GM18858 (cell line): ENCODE results near the gene SCN4A.
"Not testable (repeated sequence)": the region's sequence is repeated elsewhere in the genome, so short reads cannot be mapped to it uniquely, and the experiment has no call there.

Experiments
- ATAC-seq: cut with Tn5 transposase; IDR thresholded peaks from one replicate; pipeline ENCODE4 v1.9.1; 2021; ENCODE audit not compliant: unreplicated experiment

SCN4A gene

DNA sequence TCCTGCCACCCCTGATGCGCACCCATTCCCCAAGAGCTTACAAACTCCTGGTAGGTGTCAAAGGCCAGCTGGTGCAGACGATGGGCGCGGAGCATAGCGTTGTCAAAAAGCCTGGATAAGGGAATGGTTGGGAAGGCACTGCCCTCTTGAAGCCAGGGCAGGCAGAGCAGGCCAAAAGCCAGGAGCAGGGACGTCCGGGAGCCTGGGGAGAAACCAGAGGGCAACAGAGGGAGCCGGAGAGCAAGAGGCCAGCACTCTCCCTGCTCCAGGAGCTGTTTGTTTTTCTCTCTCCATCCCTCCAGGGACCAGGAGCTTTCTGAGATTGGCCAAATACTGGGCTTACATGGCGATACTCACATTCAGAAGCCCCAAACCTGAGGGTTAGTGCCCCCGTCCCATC is 54.4 kb downstream of the SCN4A start:
- no peak for ATAC-seq

DNA sequence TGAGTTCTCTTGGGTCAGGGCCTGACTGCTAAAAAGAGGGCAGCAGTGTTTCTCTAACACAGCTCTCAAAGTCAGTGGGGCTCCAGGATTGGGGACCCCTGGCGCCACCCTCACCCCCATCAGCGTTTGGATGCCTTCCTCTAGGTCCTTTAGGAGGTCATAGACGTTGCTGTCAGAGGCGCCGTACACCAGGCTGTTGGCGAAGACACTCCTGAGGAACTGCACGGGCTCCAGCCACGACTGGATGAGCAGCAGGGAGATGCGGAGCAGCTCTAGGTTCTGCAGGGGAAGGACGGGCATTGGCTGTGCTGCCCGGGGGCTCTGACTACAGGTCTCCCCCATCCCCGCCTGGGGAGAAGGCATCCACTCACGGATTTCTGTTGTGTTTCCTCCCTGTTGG is 55.1 kb downstream of the SCN4A start:
- no peak for ATAC-seq

DNA sequence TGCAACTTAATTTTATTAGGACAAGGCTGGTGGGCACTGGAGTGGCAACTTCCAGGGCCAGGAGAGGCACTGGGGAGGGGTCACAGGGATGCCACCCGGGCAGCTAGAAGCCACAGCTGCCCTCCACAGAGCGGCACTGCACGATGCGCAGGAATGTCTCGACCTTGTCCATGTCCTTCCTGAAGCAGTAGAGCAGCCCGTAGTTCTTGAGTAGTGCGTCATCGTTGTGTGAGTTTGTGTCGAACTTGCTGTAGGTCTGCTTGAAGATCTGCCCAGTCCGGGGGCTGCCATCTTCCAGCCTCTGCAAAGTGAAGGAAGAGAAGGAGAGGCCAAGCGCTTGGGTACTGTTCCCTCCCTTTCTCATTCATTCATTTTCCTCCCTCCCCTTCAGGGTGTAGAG is 55.5 kb downstream of the SCN4A start:
- not testable (repeated sequence) for ATAC-seq

DNA sequence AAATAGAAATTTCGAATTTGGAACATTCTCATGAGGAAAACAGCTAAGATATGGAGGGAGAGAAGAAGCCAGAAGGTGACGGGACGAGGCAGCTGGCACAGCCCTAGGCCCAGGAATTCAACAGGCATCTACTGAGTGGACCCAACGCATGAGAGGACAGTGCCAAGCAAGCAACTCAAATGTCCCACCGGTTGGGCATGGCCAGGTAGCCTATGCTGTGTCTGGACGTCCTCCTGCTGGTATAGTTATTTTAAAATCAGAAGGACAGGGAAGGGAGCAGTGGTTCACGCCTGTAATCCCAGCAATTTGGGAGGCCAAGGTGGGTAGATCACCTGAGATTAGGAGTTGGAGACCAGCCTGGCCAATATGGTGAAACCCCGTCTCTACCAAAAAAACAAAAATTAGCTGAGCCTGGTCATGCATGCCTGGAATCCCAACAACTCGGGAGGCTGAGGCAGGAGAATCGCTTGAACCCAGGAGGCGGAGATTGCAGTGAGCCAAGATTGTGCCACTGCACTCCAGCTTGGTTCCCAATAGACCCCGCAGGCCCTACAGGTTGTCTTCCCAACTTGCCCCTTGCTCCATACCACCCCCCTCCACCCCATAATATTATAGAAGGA is 56.0 kb downstream of the SCN4A start:
- no peak for ATAC-seq

DNA sequence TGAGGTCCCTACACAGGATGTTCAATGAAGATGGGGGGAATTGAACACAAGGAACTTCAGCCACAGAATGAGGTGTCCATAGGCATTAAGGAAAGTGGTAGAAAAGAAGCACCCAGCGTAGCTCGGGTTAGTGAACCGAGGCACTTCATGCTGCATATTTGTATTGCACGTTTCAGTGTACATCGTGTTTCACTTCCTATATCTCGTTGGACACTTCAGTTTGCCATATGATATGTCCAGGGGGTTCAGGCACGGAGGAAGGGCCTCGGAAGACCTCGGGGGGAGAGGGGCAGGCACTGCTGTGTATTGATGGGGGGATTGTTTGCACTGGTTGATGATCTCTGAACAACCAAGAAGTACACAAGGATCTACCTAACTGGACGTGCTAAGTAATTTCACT is 57.0 kb downstream of the SCN4A start:
- not testable (repeated sequence) for ATAC-seq

DNA sequence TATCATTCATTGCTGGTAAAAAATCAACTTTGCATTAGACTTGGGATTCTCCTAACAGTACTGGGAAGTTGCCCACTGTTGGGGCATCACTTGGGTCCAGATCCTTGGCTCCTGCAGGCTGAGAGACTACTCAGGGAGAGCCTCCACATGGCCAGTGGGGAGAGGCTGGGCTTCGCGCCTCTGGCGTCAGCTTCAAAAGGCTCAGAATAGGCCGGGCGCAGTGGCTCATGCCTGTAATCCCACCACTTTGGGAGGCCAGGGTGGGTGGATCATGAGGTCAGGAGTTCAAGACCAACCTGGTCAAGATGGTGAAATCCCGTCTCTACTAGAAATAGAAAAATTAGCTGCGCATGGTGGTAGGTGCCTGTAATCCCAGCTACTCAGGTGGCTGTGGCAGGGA is 58.2 kb downstream of the SCN4A start:
- ATAC-seq = no peak

DNA sequence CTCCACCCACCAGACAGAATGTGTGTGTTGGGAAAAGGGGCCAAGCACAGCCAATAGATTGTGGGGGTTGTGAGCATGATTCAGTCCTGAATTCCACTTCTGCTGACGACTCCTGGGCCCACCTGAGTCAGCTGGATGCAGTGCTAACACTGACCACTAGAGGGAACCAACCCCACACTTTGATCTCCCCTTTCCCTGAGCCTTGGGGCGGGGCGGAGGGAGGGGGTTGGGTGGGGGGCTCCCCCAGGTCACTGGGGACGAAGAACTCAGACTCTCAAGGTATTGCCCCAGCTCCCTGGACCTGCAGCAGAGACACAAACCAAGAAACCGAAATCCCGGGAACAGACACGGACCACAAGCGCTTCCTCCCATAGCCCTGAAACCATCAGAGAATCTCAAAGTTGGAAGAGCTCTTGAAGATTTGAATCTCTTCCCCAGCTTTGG is 61.0 kb downstream of the SCN4A start:
- ATAC-seq = no peak

DNA sequence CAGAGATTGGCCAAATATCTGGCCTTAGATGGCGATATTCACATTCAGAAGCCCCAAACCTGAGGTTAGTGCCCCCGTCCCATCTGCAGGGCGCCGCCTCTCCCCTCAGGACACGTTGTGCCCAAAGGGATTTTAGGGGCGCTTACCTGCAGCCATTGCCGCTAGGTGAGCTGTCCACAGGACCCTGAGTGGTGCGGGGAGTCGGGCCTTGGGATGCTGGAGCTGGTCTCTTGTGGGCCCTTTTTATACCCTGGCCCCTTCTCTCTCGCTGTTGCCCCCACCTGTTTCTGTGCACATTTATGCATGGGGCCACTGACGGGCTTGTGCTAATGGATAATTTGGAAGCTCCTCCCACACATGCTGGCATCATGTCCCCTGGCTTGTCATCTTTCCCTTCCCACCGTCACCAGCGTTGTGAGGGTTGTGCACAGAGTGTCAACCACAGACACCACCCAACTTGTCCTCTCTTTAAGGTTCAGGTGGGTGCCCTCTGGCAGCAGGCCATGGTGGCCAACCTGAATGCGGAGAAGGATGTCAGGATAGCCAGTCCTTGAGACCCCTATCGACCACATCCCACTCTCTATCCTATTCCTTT is 61.6 kb downstream of the SCN4A start, which contains the start of gene CSHL1:
CSHL1 (minus strand) TSS at position 218 of the 595 bp plus-strand sequence; CDS start at position 156, 62 bp downstream.
- ATAC-seq = no peak

DNA sequence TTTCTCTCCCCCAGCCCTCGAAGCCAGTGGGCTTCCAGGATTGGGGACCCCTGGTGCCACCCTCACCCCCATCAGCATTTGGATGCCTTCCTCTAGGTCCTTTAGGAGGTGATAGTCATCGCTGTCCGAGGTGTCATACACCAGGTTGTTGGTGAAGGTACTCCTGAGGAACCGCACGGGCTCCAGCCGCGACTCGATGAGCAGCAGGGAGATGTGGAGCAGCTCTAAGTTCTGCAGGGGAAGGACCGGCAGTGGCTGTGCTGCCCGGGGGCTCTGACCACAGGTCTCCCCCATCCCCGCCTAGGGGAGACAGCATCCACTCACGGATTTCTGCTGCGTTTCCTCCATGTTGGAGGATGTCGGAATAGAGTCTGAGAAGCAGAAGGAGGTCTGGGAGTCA is 62.6 kb downstream of the SCN4A start:
- no peak for ATAC-seq

DNA sequence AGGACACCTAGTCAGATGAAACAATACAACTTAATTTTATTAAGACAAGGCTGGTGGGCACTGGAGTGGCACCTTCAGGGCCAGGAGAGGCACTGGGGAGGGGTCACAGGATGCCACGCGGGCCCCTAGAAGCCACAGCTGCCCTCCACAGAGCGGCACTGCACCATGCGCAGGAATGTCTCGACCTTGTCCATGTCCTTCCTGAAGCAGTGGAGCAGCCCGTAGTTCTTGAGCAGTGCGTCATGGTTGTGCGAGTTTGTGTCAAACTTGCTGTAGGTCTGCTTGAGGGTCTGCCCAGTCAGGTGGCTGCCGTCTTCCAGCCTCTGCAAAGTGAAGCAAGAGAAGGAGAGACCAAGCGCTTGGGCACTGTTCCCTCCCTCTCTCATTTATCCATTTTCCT is 63.1 kb downstream of the SCN4A start:
- not testable (repeated sequence) for ATAC-seq

DNA sequence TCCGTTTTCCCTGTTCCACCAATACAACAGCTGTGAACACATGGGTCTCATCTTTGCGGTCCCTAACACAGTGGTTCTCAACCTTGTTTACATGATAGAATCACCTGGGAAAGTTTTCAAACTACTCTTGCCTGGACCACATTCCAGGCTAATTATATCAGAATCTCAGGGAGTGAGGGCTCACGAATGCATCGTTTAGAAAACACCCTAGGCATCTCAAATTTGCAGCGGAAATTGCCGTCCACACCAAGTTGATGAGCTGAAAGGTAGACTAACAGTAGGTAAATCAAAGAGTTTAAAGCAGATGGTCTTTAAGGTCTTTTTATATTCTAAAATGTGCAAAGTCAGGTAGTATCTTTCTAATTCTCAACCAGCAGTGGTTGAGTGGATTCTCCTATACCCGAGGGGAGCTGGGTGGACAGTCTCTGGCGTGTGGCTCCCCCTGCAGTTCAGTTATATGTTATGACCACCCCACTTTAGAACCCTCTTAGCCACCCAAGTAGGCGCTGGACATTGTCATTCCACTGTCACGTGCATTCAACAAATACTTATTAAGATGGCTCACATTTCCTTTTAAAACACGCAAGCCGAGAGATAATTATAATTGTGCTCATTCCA is 65.4 kb downstream of the SCN4A start:
- ATAC-seq = not testable (repeated sequence)

DNA sequence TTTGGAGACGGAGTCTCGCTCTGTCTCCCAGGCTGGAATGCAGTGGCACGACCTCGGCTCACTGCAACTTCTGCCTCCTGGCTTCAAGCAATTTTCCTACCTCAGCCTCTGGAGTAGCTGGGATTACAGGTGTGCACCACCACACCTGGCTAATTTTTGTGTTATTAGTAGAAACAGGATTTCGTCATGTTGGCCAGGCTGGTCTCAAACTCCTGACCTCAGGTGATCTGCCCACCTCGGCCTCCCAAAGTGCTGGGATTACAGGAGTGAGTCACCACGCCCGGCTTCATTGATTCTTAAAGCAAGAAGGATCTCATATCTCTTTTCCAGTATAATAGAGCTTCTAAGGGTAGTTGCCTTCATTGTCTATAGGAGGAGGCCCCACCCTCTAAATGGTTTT is 67.9 kb downstream of the SCN4A start:
- ATAC-seq = not testable (repeated sequence)

DNA sequence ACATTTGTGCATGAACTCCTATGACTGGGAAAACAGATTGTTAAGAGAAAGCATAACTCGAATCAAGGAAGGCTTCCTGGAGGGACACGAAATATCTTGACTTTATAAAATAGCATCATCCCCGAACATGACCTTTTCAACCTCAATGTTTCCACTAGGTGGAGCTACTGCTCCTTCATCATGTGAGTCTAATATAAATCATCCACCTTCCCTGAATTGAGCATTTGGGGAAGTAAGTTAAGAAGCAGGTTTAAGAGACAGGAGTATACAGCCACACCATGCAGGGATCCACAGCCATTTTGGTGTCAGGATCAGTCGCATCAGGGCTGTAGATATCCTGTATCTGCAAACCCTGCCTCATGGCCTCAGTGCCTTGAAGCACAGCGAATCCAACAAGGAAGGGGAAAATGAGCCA is 68.9 kb downstream of the SCN4A start:
- not testable (repeated sequence) for ATAC-seq

DNA sequence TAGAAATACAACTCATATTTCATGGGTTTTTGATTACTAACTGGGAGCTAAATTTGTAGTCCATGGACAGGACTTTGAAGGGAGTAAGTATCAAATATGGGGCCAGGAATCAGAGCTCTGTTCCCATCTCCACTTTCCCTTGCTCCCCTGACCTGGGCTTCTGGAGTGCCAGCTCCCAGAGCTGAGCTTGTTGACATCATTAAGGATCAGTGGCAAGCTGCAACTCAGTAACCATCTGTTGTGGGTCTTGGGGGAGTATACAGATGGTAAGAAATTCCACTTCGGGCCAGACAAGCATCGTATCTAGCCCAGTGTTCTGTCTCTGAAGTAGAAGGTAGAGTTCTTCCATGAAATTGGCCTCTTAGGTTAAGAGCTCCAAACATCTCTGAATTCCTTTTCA is 70.7 kb downstream of the SCN4A start:
- not testable (repeated sequence) for ATAC-seq

DNA sequence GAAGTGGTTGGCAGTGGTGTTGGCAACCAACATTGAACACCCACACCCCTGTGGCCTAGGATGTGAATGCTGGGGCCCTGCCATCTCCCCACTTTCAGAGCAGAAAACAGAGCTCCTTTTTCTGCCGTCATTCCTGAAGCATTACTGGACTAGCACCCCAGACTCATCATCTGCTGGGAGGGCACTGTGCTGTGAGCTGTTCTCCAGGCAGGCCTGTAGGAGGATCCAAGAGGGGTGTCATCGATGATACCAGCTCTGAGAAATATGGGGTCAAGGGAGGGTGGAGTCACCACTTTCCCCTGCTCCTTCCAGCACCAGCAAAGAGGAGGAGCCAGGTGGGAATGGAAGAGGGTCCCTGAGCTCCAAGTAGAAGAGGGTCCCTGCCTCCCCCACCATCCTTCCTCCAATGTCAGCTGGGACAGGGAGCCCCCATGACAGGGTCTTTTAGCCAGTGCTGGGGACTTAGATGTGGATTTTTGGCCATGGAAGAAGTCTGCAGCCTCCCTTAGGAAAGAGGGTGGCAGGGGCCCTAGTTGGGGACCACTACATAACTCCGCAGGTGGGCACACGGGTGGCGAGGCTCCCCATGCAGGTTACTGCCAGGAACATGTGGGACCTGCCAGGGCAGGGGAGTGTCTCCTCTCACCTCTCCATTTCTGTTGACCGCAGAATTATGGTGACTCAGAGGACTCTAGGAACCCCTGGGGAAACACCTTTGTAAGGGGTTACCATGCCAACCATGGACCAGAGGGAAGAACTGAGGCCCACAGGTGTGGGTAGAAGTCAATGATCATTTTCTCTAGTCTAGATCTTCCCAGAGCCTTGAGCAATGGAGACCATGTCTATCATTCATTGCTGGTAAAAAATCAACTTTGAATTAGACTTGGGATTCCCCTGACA is 73.6 kb downstream of the SCN4A start:
- ATAC-seq = not testable (repeated sequence)

DNA sequence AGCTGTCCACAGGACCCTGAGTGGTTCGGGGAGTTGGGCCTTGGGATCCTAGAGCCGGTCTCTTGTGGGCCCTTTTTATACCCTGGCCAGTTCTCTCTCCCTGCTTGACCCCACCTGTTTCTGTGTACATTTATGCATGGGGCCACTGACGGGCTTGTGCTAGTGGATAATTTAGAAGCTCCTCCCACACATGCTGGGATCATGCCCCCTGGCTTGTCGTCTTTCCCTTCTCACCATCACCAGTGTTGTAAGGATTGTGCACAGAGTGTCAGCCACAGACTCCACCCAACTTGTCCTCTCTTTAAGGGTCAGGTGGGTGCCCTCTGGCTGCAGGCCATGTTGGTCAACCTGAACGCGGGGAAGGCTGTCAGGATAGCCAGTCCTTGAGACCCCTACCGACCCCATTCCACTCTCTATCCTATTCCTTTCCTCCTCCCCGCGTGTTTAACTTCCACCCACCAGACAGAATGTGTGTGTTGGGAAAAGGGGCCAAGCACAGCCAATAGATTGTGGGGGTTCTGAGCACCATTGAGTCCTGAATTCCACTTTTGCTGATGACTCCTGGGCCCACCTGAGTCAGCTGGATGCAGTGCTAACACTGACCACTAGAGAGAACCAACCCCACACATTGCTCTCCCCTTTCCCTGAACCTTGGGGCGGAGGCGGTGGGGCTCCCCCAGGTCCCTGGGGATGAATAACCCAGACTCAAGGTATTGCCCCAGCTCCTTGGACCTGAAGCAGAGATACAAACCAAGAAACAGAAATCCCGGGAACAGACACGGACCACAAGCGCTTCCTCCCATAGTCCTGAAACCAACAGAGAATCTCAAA is 76.0 kb downstream of the SCN4A start, which contains the start of gene CSH1:
CSH1 (minus strand) TSS at position 51 of the 831 bp plus-strand sequence. CDS start 63 bp downstream, outside the sequence.
- ATAC-seq = not testable (repeated sequence)

DNA sequence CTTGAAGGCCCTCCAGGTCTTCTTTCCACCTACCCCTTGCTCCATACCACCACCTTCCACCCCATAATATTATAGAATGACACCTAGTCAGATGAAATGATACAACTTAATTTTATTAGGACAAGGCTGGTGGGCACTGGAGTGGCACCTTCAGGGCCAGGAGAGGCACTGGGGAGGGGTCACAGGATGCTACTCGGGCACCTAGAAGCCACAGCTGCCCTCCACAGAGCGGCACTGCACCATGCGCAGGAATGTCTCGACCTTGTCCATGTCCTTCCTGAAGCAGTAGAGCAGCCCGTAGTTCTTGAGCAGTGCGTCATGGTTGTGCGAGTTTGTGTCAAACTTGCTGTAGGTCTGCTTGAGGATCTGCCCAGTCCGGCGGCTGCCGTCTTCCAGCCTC is 77.9 kb downstream of the SCN4A start:
- not testable (repeated sequence) for ATAC-seq

DNA sequence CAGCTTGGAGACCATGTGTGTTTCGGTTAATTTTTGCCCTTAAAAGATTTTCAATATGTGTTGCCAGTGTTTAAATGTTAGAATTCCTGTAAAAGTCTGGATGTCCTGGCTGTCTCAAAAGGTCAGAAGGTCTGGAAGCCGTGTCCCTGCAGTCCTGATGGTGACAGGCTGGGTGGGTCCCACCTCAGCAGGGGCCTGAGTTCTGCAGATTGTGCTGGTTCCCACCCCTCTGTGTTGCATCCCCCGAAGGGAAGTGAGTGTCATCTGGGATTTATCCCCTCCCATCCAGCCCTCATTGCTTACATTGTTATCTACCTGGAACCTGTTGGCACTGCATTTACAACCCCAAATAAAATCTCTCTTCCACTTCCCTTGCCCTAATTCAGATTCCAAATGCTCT is 78.7 kb downstream of the SCN4A start:
- ATAC-seq = not testable (repeated sequence)

DNA sequence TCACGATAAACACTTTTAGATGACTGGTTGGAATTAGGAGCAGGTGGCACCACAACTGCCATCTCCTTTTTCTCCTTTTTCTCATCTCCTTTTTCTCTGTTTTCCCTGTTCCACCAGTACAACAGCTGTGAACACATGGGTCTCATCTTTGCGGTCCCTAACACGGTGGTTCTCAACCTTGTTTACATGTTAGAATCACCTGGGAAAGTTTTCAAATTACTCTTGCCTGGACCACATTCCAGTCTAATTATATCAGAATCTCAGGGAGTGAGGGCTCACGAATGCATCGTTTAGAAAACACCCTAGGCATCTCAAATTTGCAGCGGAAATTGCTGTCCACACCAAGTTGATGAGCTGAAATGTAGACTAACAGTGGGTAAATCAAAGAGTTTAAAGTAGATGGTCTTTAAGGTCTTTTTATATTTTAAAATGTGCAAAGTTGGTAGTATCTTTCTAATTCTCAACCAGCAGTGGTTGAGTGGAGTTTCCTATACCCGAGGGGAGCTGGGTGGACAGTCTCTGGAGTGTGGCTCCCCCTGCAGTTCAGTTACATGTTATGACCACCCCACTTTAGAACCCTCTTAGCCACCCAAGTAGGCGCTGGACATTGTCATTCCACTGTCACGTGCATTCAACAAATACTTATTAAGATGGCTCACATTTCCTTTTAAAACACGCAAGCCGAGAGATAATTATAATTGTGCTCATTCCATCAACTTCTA is 80.2 kb downstream of the SCN4A start:
- ATAC-seq = not testable (repeated sequence)
